A549 (cell line): ENCODE results near the gene PER1. TPM values are rescaled to one million over a fixed set of nuclear protein-coding genes. Genes with fewer than 3 reads are reported as not detected.

Experiments used
- ATAC-seq, 2 experiments: fragments of 200-7000 bp in 1 of 2; fragments of >200 bp in 1 of 2; cut with Nextera tagmentation in 1 of 2; cut with Tn5 transposase in 1 of 2; 3 replicates each; pipeline versions ENCODE4 v1.8.0 to v1.9.1; 2018 to 2020; ENCODE audit warnings: mild to moderate bottlenecking in 1 of 2, moderate library complexity in 1 of 2
- CTCF ChIA-PET: fragments of 300-600 bp; sonication (Branson Sonifier 250); formaldehyde crosslinking; extraction: SDS; loops from one replicate; lab custom pipeline; 2021; ENCODE audit warnings: antibody characterized with exemption, inconsistent platforms; lab: Yijun Ruan, JAX
- POLR2A ChIA-PET: fragments of 350-600 bp; formaldehyde crosslinking; extraction: SDS; loops from one replicate; lab custom pipeline; 2021; ENCODE audit warnings: antibody characterized with exemption, inconsistent platforms; lab: Yijun Ruan, JAX
- DNase-seq, 2 experiments: peaks; one replicate each; pipeline versions ENCODE4 v3.0.0 to v3.0.0-alpha.2; 2011 to 2016; ENCODE audit warnings: low read depth in 1 of 2, low spot score in 1 of 2
- FAIRE-seq: peaks from 2 replicates; lab custom pipeline; 2011; peaks lifted over from hg19 to GRCh38; lab: Jason Lieb, UNC
- H3K27ac ChIP-seq, 2 experiments: fragments of >200 bp; sonication (Bioruptor Twin); formaldehyde crosslinking; 3 replicates each; pipeline ENCODE4 v1.5.1; 2016 to 2017
- H3K4me1 ChIP-seq: fragments of >200 bp; sonication (Bioruptor Twin); formaldehyde crosslinking; 3 replicates; pipeline ENCODE4 v1.6.1; 2016
- H3K4me2 ChIP-seq: fragments of >200 bp; sonication (Bioruptor Twin); formaldehyde crosslinking; 3 replicates; pipeline ENCODE4 v1.6.1; 2016
- H3K4me3 ChIP-seq: fragments of >200 bp; sonication (Bioruptor Twin); formaldehyde crosslinking; 3 replicates; pipeline ENCODE4 v1.5.1; 2016
- H3K9me3 ChIP-seq: fragments of >200 bp; sonication (Bioruptor Twin); formaldehyde crosslinking; 3 replicates; pipeline ENCODE4 v1.6.1; 2016
- BHLHE40 ChIP-seq: IDR thresholded peaks from 2 replicates; pipeline ENCODE4 v1.6.1; 2012; ENCODE audit warnings: low read depth, low read length, inconsistent platforms
- CEBPB ChIP-seq, 2 experiments: fragments of >200 bp in 1 of 2; sonication (Bioruptor Twin) in 1 of 2; formaldehyde crosslinking in 1 of 2; IDR thresholded peaks; 2 replicates each; pipeline ENCODE4 v1.6.1; 2012 to 2016
- CTCF ChIP-seq: fragments of >200 bp; sonication (Bioruptor Twin); formaldehyde crosslinking; IDR thresholded peaks from 3 replicates; pipeline ENCODE4 v1.5.1; 2016
- EHMT2 ChIP-seq: fragments of 200-600 bp; sonication (generic); IDR thresholded peaks from 2 replicates; pipeline ENCODE4 v1.6.1; 2016; ENCODE audit warnings: antibody characterized with exemption, low read depth, mild to moderate bottlenecking, moderate library complexity
- ELK1 ChIP-seq: fragments of 150-350 bp; IDR thresholded peaks from 2 replicates; pipeline ENCODE4 v1.6.1; 2014; ENCODE audit warnings: low read depth, mild to moderate bottlenecking, low read length
- EP300 ChIP-seq, 2 experiments: fragments of >200 bp; sonication (Bioruptor Twin); formaldehyde crosslinking; IDR thresholded peaks; 2 replicates in 1 of 2; 3 replicates in 1 of 2; pipeline ENCODE4 v1.6.1; 2016 to 2017
- FOSB ChIP-seq: fragments of 250-450 bp; sonication (Bioruptor Pico); IDR thresholded peaks from 2 replicates; pipeline ENCODE4 v1.5.0; 2020; ENCODE audit warnings: mild to moderate bottlenecking, moderate library complexity
- FOSL2 ChIP-seq, 2 experiments: fragments of 450-650 bp in 1 of 2; fragments of >200 bp in 1 of 2; sonication (Bioruptor Twin) in 1 of 2; formaldehyde crosslinking; IDR thresholded peaks; 2 replicates each; pipeline versions ENCODE4 v1.5.0 to v1.6.1; 2016 to 2020; ENCODE audit warnings: mild to moderate bottlenecking in 1 of 2, moderate library complexity in 1 of 2
- GATA3 ChIP-seq: IDR thresholded peaks from 2 replicates; pipeline ENCODE4 v1.6.1; 2012; ENCODE audit warnings: borderline replicate concordance
- HMGXB4 ChIP-seq: fragments of 250-450 bp; sonication (Bioruptor Pico); IDR thresholded peaks from 2 replicates; pipeline ENCODE4 v1.5.0; 2021; ENCODE audit warnings: mild to moderate bottlenecking, moderate library complexity, borderline replicate concordance
- HOXA7 ChIP-seq: fragments of 250-450 bp; sonication (Bioruptor Pico); IDR thresholded peaks from 2 replicates; pipeline ENCODE4 v1.5.0; 2020; ENCODE audit warnings: mild to moderate bottlenecking, moderate library complexity
- HOXB13 ChIP-seq: fragments of 250-450 bp; sonication (Bioruptor Pico); IDR thresholded peaks from 2 replicates; pipeline ENCODE4 v1.5.0; 2020; ENCODE audit warnings: low read depth, mild to moderate bottlenecking, moderate library complexity
- HOXB5 ChIP-seq: fragments of 250-450 bp; sonication (Bioruptor Pico); IDR thresholded peaks from 2 replicates; pipeline ENCODE4 v1.5.0; 2020; ENCODE audit warnings: mild to moderate bottlenecking, moderate library complexity
- JUN ChIP-seq, 2 experiments: fragments of >200 bp; sonication (Bioruptor Twin); formaldehyde crosslinking; IDR thresholded peaks; 2 replicates in 1 of 2; 3 replicates in 1 of 2; pipeline ENCODE4 v1.6.1; 2016 to 2017
- KDM1A ChIP-seq: fragments of 200-600 bp; sonication (generic); IDR thresholded peaks from 2 replicates; pipeline ENCODE4 v1.6.1; 2016; ENCODE audit warnings: low read depth, mild to moderate bottlenecking
- MAFK ChIP-seq: fragments of 450-650 bp; IDR thresholded peaks from 2 replicates; pipeline ENCODE4 v1.6.1; 2014; ENCODE audit not compliant: partially characterized antibody
- MAX ChIP-seq: IDR thresholded peaks from 2 replicates; pipeline ENCODE4 v1.6.1; 2012
- NR3C1 ChIP-seq: fragments of >200 bp; sonication (Bioruptor Twin); formaldehyde crosslinking; IDR thresholded peaks from 3 replicates; pipeline ENCODE4 v1.6.1; 2017
- PHF8 ChIP-seq: fragments of 200-600 bp; sonication (generic); IDR thresholded peaks from 2 replicates; pipeline ENCODE4 v1.6.1; 2016; ENCODE audit warnings: low read depth, mild to moderate bottlenecking, antibody characterized with exemption, moderate library complexity, borderline replicate concordance
- RAD21 ChIP-seq, 2 experiments: fragments of >200 bp in 1 of 2; sonication (Bioruptor Twin) in 1 of 2; formaldehyde crosslinking in 1 of 2; IDR thresholded peaks in 1 of 2; conservative IDR thresholded peaks in 1 of 2; 2 replicates in 1 of 2; 3 replicates in 1 of 2; pipeline ENCODE4 v1.6.1; 2012 to 2018; ENCODE audit warnings: inconsistent platforms in 1 of 2
- RCOR1 ChIP-seq: fragments of 150-350 bp; IDR thresholded peaks from 2 replicates; pipeline ENCODE4 v1.6.1; 2014; ENCODE audit warnings: antibody characterized with exemption, low read length, low read depth
- REST ChIP-seq: fragments of 200-600 bp; sonication (generic); IDR thresholded peaks from 2 replicates; pipeline ENCODE4 v1.6.1; 2016; ENCODE audit warnings: antibody characterized with exemption, mild to moderate bottlenecking, moderate library complexity
- SMC3 ChIP-seq: fragments of >200 bp; sonication (Bioruptor Twin); formaldehyde crosslinking; IDR thresholded peaks from 3 replicates; pipeline ENCODE4 v1.6.1; 2018; ENCODE audit warnings: inconsistent platforms
- SREBF2 ChIP-seq: fragments of 450-650 bp; IDR thresholded peaks from 2 replicates; pipeline ENCODE4 v1.6.1; 2014; ENCODE audit warnings: mild to moderate bottlenecking, moderate library complexity
- TP53 ChIP-seq: fragments of 250-450 bp; sonication (Bioruptor Pico); IDR thresholded peaks from 2 replicates; pipeline ENCODE4 v1.5.0; 2021; ENCODE audit warnings: mild to moderate bottlenecking, moderate library complexity
- WGBS: methylation state at CpG from one replicate; pipeline ENCODE4 v1.1.6; 2017; ENCODE audit errors: missing lambda C conversion rate; 5-methylcytosine and 5-hydroxymethylcytosine counted together
- polyA plus RNA-seq, 4 experiments: library from polyadenylated mRNA; depleted of rRNA in 3 of 4; stranded (reverse); fragments of >200 nt; fragmentation: RNase III in 1 of 4; extraction: RNeasy Plus Mini Kit Qiagen cat#74134 plus additional on column Dnase treatment in 1 of 4; gene quantifications; 2 replicates in 3 of 4; 3 replicates in 1 of 4; pipeline ENCODE4 v1.2.3, GENCODE V29; 2011 to 2017

Gene PER1
- polyA plus RNA-seq, 2 of the 4 experiments (the other 2 are of a cell fraction), result 5.5 to 8.7 TPM

GRCh38 chr17:8186787-8187516, 34.7 kb upstream of the PER1 start:
- Histone ChIP-seq H3K9me3 (no peaks in the 10 kb centered on the region), H3K27ac (peak overlapping the region; percentile 77 to 94), H3K4me2 (peak overlapping the region; percentile 90), H3K4me1 (peaks cover 27% of the 10 kb centered on the region), H3K4me3 (peak overlapping the region; percentile 59)
- ChIA-PET CTCF (interaction anchor here (0.6 to 11.3 kb wide), 14 partner anchors 10 to 197 kb away, joined by 3 to 164 read pairs (median 6); partner anchors contain the start of genes ALOXE3, AURKB and TMEM107), POLR2A (interaction anchor here (0.8 to 4.0 kb wide), 11 partner anchors 11 to 109 kb away, joined by 3 to 45 read pairs (median 7); partner anchors contain the start of genes AURKB, CTC1 and TMEM107)
- ATAC-seq (peak; percentile 51 to 59), FAIRE-seq (no peak), DNase-seq (peak; percentile 91 to 98)
- TF ChIP-seq CTCF, result peak; percentile 20; the same call in 2 of the 3 replicates
- TF ChIP-seq BHLHE40, result peak; percentile 41; the same call in 1 of the 2 replicates
- TF ChIP-seq FOSB (CRISPR knock-in tag), result no peak
- peak; percentile 91; the same call in 1 of the 2 replicates for TF ChIP-seq HMGXB4 (CRISPR knock-in tag)
- 0 out of 2 replicates have a peak, but pooled peaks have one; percentile 11 for TF ChIP-seq RCOR1
- TF ChIP-seq REST, result peak; percentile 11; the same call in 1 of the 2 replicates
- TF ChIP-seq EP300 (IDR thresholded peaks at IDR 0.05), result no peak
- no peak for TF ChIP-seq EHMT2
- TF ChIP-seq PHF8, result no peak
- no peak for TF ChIP-seq KDM1A
- peak; percentile 33 for TF ChIP-seq HOXB5 (CRISPR knock-in tag)
- TF ChIP-seq SMC3, result peak; percentile 16; the same call in 2 of the 3 replicates
- peak; percentile 85; the same call in 1 of the 2 replicates for TF ChIP-seq TP53 (CRISPR knock-in tag)
- peak; percentile 59; the same call in 1 of the 2 replicates for TF ChIP-seq HOXA7 (CRISPR knock-in tag)
- TF ChIP-seq ELK1, result no peak
- TF ChIP-seq MAFK, result peak; percentile 60
- TF ChIP-seq HOXB13 (CRISPR knock-in tag), result 0 out of 2 replicates have a peak, but pooled peaks have one; percentile 79
- TF ChIP-seq CEBPB (IDR thresholded peaks at IDR 0.05), result peak in 1 of 2 experiments; percentile 77; a peak in 2 of 4 replicates
- peak; percentile 88 for TF ChIP-seq SREBF2
- TF ChIP-seq NR3C1, result no peak
- peak in 1 of 2 experiments; percentile 42; a peak in 4 of 5 replicates for TF ChIP-seq JUN (IDR thresholded peaks at IDR 0.05)
- TF ChIP-seq GATA3, result peak; percentile 10; the same call in 1 of the 2 replicates
- TF ChIP-seq RAD21 (conservative IDR thresholded peaks at IDR 0.05 in 1 of 2, IDR thresholded peaks at IDR 0.05 in 1 of 2), result peak in 1 of 2 experiments; percentile 7; a peak in 2 of 5 replicates
- no peak for TF ChIP-seq FOSL2 (IDR thresholded peaks at IDR 0.05)
- TF ChIP-seq FOSL2 (CRISPR knock-in tag; IDR thresholded peaks at IDR 0.05), result peak; percentile 28
- peak; percentile 39 for TF ChIP-seq MAX
- WGBS, result 1% methylated on average over 32 of the region's 32 CpGs
